ENCODE results near the gene KLK8.

The KLK8 gene

DNA sequence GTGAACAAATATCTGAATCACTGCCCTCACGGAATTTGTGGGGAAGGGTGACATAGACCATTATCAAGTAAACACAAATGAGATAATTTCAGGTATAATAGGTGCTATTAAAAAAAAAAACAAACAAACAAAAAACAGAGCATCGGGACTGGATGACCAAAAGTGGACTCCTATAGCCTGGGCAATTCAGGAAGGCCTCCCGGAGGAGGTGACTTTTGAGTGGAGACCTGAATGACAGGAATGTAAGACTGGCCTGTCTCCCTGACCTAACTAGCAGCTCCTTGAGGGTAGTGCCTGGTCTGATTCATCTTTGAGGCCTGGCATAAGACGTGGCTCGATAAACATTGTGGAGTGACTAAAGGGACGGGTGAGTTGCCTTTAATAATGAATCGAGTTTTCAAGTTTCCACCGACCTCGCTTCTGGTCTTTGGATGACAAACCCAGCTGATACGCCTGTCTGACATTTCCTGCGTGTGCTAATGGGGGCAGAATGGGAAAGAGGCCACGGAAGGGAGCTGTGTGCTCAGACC, 11.3 kb upstream of the KLK8 start:
- H3K4me3 ChIP-seq (ENCODE audit: low read depth, low read length) = no peak overlapping the region
- TF ChIP-seq, protein P1, sequence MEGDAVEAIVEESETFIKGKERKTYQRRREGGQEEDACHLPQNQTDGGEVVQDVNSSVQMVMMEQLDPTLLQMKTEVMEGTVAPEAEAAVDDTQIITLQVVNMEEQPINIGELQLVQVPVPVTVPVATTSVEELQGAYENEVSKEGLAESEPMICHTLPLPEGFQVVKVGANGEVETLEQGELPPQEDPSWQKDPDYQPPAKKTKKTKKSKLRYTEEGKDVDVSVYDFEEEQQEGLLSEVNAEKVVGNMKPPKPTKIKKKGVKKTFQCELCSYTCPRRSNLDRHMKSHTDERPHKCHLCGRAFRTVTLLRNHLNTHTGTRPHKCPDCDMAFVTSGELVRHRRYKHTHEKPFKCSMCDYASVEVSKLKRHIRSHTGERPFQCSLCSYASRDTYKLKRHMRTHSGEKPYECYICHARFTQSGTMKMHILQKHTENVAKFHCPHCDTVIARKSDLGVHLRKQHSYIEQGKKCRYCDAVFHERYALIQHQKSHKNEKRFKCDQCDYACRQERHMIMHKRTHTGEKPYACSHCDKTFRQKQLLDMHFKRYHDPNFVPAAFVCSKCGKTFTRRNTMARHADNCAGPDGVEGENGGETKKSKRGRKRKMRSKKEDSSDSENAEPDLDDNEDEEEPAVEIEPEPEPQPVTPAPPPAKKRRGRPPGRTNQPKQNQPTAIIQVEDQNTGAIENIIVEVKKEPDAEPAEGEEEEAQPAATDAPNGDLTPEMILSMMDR (IDR thresholded peaks at IDR 0.05; ENCODE audit: low read depth, low read length, missing control alignments) = no peak
- no peak for DNase-seq (ENCODE audit: low read depth)
- in situ Hi-C loops (cut with HindIII; ENCODE audit: low sequenced_read_pairs) = no loop called here

DNA sequence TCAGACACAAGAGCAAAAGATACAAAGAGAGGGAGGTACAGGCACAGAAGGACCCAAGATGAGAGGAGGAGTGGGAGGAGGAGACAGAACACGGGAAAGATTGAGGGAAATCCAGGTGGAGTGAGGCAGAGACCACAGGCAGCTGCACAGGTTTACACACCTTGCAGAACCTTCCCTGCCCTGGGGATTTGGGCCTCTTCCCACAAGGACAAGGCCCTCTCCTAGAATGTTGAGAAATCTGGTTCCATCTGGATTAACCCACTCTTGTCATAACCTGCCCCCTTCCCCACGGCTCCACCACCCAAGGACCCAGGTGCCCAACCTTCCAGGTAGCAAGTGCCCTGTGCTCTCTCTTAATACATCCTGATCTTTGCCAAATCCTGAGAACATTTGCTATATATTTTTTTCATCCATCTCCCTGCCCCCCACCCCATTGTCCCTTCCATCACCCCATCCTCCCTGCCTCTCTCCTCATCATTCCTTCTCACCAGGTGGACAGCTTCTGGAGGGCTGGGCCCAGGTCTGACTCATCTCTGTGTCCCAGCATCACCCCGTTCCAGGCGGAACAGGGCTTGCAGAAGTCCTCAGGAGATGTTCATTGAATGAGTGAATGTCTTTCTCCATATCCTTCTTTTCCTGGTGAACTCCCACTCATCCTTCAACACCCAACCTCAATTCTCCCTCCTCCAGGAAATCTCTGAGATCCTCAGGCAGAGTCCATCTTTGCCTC, 8.8 kb upstream of the KLK8 start:
- in situ Hi-C loops (cut with HindIII; ENCODE audit: low sequenced_read_pairs) = no loop called here
- DNase-seq (ENCODE audit: low read depth) = no peak
- H3K4me3 ChIP-seq (ENCODE audit: low read depth, low read length) = no peak overlapping the region
- TF ChIP-seq, protein P1 (IDR thresholded peaks at IDR 0.05; ENCODE audit: low read depth, low read length, missing control alignments) = no peak

DNA sequence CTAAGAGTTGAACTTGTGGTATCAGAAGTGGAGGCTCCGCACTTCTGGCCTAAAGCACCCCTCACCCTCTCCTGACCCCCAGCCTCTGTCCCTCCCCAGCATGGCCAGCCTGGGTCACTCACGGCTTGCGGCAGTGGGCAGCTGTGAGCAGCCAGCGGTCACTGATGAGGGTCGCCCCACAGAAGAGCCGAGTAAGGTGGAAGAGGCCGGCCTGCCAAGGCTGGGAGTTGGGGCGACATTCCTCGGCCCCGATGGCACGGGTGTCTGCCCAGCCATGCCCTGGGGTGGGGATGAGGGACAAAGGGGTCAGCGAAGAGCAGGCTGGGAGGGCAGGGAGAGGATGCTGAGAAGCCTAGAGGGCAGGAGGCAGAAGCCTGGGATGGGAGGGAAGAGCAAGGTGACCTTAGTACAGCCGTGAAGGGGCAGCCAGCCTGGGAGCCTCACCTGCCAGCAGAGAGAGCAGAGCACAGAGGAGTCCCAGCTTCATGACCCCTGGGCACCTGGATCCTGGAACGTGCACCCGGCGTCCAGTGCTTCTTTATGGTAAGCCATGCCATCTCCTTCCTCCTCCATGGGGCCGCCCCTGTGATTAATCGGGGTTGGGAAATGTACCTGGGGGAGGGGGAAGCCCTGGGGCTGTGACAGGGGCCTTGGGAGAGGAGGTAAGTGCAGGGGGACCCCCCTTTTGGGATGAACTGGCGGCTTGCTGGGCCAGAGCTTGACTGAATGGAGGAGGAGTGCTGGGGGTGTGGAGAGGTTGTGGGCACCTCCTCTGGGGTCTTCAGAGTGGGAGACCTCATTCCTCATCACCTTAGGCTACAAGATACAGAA, 7.9 kb upstream of the KLK8 start:
- TF ChIP-seq, protein P1 (IDR thresholded peaks at IDR 0.05; ENCODE audit: low read depth, low read length, missing control alignments) = no peak
- in situ Hi-C loops (cut with HindIII; ENCODE audit: low sequenced_read_pairs) = no loop called here
- H3K4me3 ChIP-seq (ENCODE audit: low read depth, low read length) = no peak overlapping the region
- no peak for DNase-seq (ENCODE audit: low read depth)

DNA sequence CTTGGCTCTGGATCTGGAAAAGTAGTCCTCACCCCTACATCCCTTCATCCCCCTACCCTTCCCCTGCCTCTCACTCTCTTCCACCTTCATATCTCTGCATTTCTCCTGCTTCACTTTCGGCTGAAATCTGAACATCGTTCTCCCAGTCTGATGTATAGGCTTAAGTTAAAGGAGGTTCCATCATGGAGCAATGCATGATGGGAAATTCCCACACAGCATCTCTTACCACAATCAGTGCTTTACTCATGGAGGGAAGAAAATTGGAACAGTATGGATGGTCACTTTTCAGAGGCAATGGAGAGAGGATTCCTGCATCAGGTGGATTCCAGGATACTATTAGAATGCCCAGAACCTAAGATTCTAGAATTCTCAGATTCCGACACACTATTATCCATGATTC, 6.1 kb upstream of the KLK8 start:
- TF ChIP-seq, protein P1 (IDR thresholded peaks at IDR 0.05; ENCODE audit: low read depth, low read length, missing control alignments) = no peak
- in situ Hi-C loops (cut with HindIII; ENCODE audit: low sequenced_read_pairs) = no loop called here
- H3K4me3 ChIP-seq (ENCODE audit: low read depth, low read length) = no peak overlapping the region

DNA sequence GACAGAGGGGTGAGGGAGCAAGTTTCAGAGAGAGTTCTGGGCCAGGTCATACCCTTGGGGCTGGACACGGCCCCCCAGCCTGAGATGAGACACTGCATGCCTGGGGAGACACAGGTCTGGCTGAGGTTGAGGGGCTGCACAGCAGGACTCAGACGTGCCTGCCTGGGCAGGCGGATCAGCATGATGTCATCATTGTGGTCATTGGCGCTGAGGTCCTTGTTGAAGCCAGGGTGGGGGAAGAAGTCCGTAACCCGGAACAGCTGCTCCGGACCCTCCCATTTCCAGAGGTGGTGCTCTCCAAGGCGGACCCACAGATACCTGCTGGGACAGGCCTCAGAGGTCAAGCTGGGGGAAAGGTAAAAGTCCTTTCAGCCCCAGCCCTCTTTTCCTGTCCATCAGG, 5.0 kb upstream of the KLK8 start:
- no peak for DNase-seq (ENCODE audit: low read depth)
- in situ Hi-C loops (cut with HindIII; ENCODE audit: low sequenced_read_pairs) = no loop called here
- TF ChIP-seq, protein P1 (IDR thresholded peaks at IDR 0.05; ENCODE audit: low read depth, low read length, missing control alignments) = no peak
- H3K4me3 ChIP-seq (ENCODE audit: low read depth, low read length) = no peak overlapping the region

More for the DNA sequence above, 6.1 kb upstream of the KLK8 start:
- DNase-seq (ENCODE audit: low read depth) = no peak

DNA sequence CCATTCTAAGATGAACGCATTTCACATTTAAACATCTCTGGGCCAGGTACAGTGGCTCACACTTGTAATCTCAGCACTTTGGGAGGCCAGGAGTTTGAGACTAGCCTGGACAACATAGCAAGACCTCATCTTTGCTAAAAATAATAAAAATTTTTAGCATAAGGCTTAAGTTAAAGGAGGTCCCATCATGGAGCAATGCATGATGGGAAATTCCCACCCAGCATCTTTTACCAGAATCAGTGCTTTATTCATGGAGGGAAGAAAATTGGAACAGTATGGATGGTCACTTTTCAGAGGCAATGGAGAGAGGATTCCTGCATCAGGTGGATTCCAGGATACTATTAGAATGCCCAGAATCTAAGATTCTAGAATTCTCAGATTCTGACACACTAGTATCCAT, 3.8 kb upstream of the KLK8 start:
- H3K4me3 ChIP-seq (ENCODE audit: low read depth, low read length) = no peak overlapping the region
- in situ Hi-C loops (cut with HindIII; ENCODE audit: low sequenced_read_pairs) = no loop called here
- TF ChIP-seq, protein P1 (IDR thresholded peaks at IDR 0.05; ENCODE audit: low read depth, low read length, missing control alignments) = no peak
- DNase-seq (ENCODE audit: low read depth) = no peak
